Activated CD8-positive, alpha-beta memory T cell treated with anti-CD3 and anti-CD28 coated beads, Interleukin-2, amount 10 ng/mL, durations not matched to agents 7 days and 5 days (primary cell): ENCODE data around the gene PAOX. TPM values are rescaled to one million over a fixed set of nuclear protein-coding genes. Genes with fewer than 3 reads are reported as not detected.
"Not testable (repeated sequence)": the region's sequence is repeated elsewhere in the genome, so short reads cannot be mapped to it uniquely, and the experiment has no call there.

Experiments
- ATAC-seq: fragments of 150-1000 bp; cut with Tn5 transposase; one replicate; pipeline ENCODE4 v1.10.0; 2021; ENCODE audit warnings: moderate library complexity
- CTCF ChIA-PET: fragments of 350-600 bp; sonication (Branson Sonifier 250); formaldehyde crosslinking; loops from one replicate; lab custom pipeline; 2021; ENCODE audit warnings: antibody characterized with exemption; lab: Charles Lee
- DNase-seq: peaks from one replicate; pipeline ENCODE4 v3.0.0-alpha.2; 2020
- H3K27ac Mint-ChIP-seq: one replicate; pipeline ENCODE4 v1.8.0; 2021; ENCODE audit warnings: mild to moderate bottlenecking, mixed read lengths
- H3K27me3 Mint-ChIP-seq: one replicate; pipeline ENCODE4 v1.8.0; 2021; ENCODE audit warnings: mixed read lengths
- H3K36me3 Mint-ChIP-seq: one replicate; pipeline ENCODE4 v1.8.0; 2021; ENCODE audit warnings: mild to moderate bottlenecking, mixed read lengths
- H3K4me1 Mint-ChIP-seq: one replicate; pipeline ENCODE4 v1.8.0; 2021; ENCODE audit warnings: mixed read lengths
- H3K4me3 Mint-ChIP-seq: one replicate; pipeline ENCODE4 v1.8.0; 2021; ENCODE audit warnings: mild to moderate bottlenecking, moderate library complexity, mixed read lengths
- H3K9me3 Mint-ChIP-seq: one replicate; pipeline ENCODE4 v1.8.0; 2022; ENCODE audit warnings: low read depth, mixed read lengths
- total RNA-seq, 2 experiments: library from RNA; stranded (reverse); gene quantifications; one replicate each; pipeline ENCODE4 v1.2.3, GENCODE V29; 2021

Gene PAOX
- total RNA-seq, 2 experiments from 2014 or later: 5.6 to 6.0 TPM

GRCh38 chr10:133361773-133362441, 17.2 kb upstream of the PAOX start:
- Mint-ChIP-seq H3K4me1 (peaks cover 10% of the 10 kb centered on the region), H3K27ac (peak overlapping the region; percentile 16), H3K36me3 (peaks cover 2% of the 10 kb centered on the region), H3K4me3 (peak overlapping the region; percentile 13), H3K27me3 (no peaks in the 10 kb centered on the region), H3K9me3 (no peaks in the 10 kb centered on the region)
- no peak for ATAC-seq
- DNase-seq: no peak
- CTCF ChIA-PET: interaction anchor here (0.6 to 1.9 kb wide), 4 partner anchors 9 to 47 kb away, joined by 3 to 8 read pairs (median 4); partner anchors contain the start of gene PRAP1

GRCh38 chr10:133362846-133363245, 16.2 kb upstream of the PAOX start:
- Mint-ChIP-seq H3K9me3 (no peaks in the 10 kb centered on the region), H3K36me3 (peaks cover 2% of the 10 kb centered on the region)
- CTCF ChIA-PET: interaction anchor here (1.8 kb wide), 1 partner anchor 75 kb away, joined by 5 read pairs; no protein-coding TSS in a partner anchor

DNA sequence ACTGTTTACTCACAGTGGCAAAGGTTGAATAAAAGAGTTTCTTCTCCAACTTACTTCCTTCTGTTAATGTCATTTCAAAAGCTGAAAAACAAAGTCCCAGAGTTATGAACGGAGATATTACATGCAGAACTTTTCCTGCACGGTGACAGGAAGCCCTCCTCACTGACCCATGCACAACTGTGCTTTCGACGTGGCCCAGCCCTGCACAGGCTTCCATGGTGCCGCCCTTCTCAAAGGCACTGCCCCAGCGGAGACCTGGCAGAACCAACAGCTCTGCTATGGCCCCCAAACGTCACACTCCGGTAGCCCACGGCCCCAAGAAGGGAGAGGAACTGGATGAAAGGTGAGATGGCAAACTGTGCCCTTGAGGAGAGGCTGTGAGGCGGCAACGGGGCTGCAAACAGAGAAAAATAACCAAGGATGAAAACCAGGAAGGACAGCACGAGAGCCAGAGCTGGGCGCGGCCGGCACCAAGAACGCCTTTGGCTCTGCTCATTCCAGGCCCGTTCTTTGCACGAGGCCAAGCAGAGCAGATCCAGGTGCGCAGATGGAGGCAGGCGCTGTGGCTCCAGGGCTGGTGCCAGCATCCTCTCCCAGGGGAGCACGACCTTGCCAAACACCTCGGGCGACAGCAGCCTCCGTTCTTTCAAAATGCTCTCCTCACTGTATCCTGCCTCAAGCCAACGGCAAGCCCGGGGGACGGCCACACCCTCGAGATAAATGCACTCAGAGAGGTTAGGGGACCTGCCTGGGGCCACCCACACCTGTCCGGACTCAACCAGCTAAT, 14.2 kb upstream of the PAOX start:
- no peaks in the 10 kb centered on the region for H3K9me3 Mint-ChIP-seq
- H3K27ac Mint-ChIP-seq: no peak overlapping the region
- ATAC-seq: no peak
- no peak overlapping the region for H3K4me3 Mint-ChIP-seq
- no peaks in the 10 kb centered on the region for H3K27me3 Mint-ChIP-seq
- peaks cover 10% of the 10 kb centered on the region for H3K4me1 Mint-ChIP-seq
- DNase-seq: no peak
- peaks cover 2% of the 10 kb centered on the region for H3K36me3 Mint-ChIP-seq
- CTCF ChIA-PET: interaction anchor here (1.8 to 2.0 kb wide), 2 partner anchors 35 to 73 kb away, joined by 5 to 6 read pairs; no protein-coding TSS in a partner anchor

More at GRCh38 chr10:133362846-133363245, 16.2 kb upstream of the PAOX start:
- Mint-ChIP-seq H3K27ac (no peak overlapping the region), H3K4me3 (no peak overlapping the region), H3K4me1 (peaks cover 10% of the 10 kb centered on the region), H3K27me3 (no peaks in the 10 kb centered on the region)
- ATAC-seq: no peak
- DNase-seq: no peak

DNA sequence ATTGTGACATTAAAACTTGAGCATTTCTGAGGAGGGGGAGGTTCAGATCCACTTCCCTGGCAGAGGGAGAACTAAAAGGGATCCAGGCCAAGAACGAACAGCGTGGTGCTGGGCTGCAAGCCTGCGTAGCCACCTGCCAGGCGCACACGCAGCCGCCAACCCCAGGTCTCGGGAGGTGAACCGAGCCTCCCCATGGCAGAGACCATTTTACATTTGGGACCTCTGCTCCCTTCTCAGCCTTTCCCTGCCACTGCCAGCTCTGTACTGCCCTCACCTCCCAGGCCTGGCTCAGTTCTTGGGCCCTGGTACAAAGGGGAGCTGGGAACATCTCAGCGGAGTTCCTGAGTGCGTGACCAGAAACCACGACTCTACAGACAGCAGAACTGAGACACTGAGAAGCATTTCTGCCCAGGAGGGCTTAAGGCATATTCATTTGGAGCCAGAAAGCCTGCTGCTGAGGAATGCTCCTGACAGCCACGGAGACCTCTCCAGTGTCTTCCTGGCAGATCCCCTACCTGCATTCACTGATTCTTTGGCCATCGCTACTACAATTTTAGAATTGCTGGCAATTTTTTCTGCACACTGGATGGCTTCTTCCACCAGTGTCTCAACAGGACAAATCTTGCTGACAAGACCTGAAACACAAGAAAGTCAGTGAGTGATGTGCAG, 13.5 kb upstream of the PAOX start:
- Mint-ChIP-seq H3K4me3 (no peak overlapping the region), H3K4me1 (peaks cover 10% of the 10 kb centered on the region), H3K27me3 (no peaks in the 10 kb centered on the region), H3K9me3 (no peaks in the 10 kb centered on the region), H3K36me3 (peaks cover 2% of the 10 kb centered on the region), H3K27ac (no peak overlapping the region)
- ATAC-seq (no peak), DNase-seq (no peak)
- CTCF ChIA-PET: no interaction called here

- Mint-ChIP-seq H3K27ac (no peak overlapping the region), H3K9me3 (no peaks in the 10 kb centered on the region), H3K27me3 (no peaks in the 10 kb centered on the region), H3K36me3 (peaks cover 2% of the 10 kb centered on the region), H3K4me3 (no peak overlapping the region), H3K4me1 (peaks cover 10% of the 10 kb centered on the region)
- CTCF ChIA-PET: no interaction called here
- ATAC-seq (no peak), DNase-seq (no peak)
Observed at GRCh38 chr10:133366130-133366478, 13.0 kb upstream of the PAOX start.

DNA sequence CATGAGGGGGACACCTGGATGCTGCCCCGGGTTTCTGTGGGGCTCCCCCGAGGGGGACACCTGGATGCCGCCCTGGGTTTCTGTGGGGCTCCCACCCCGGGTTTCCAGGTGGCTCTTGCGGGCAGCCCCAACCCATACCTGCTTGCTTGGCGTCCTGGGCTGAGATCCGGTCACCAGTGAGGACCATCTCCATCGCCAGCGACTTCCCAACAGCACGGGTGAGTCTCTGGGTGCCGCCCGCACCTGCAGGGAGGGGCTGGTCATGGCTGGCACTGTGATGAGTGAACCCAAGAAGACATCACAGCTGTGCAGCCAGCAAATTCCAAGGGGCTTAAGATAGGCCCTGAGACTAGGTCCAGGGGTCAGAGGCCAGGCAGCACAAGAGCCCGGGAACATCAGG, 12.3 kb upstream of the PAOX start:
- no peaks in the 10 kb centered on the region for H3K27me3 Mint-ChIP-seq
- peaks cover 7% of the 10 kb centered on the region for H3K4me1 Mint-ChIP-seq
- ATAC-seq: no peak
- H3K36me3 Mint-ChIP-seq: peaks cover 2% of the 10 kb centered on the region
- CTCF ChIA-PET: no interaction called here
- H3K27ac Mint-ChIP-seq: no peak overlapping the region
- DNase-seq: no peak
- no peaks in the 10 kb centered on the region for H3K9me3 Mint-ChIP-seq
- H3K4me3 Mint-ChIP-seq: no peak overlapping the region

- H3K4me1 Mint-ChIP-seq, ATAC-seq, H3K27me3 Mint-ChIP-seq, CTCF ChIA-PET, H3K4me3 Mint-ChIP-seq, H3K27ac Mint-ChIP-seq, H3K9me3 Mint-ChIP-seq, DNase-seq, H3K36me3 Mint-ChIP-seq: not testable (repeated sequence)
Observed at GRCh38 chr10:133367461-133367860, 11.6 kb upstream of the PAOX start.

DNA sequence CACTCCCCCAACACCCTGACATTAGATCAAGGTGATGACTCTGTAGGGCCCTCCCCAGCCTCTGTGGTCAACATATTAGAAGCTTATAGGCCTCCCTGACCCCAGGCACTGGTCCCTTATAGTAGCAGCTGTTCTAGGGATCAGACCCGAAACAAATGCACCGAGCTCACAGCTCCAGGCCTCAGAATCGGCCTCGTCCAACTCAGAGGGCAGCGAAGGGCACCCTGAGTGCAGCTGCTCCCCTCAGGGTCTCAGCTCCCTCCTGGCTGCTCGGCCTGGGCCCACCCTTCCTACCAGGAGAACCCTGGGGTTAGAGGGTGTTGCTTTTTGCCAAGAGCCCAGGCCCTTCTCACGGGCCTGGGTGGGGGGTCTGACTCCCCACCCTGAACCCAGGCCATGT, 10.9 kb upstream of the PAOX start:
- ATAC-seq (no peak), DNase-seq (no peak)
- Mint-ChIP-seq H3K4me1 (peaks cover 5% of the 10 kb centered on the region), H3K27ac (no peak overlapping the region), H3K36me3 (no peaks in the 10 kb centered on the region), H3K9me3 (no peaks in the 10 kb centered on the region), H3K4me3 (no peak overlapping the region), H3K27me3 (no peaks in the 10 kb centered on the region)
- CTCF ChIA-PET: interaction anchor here (0.9 kb wide), 1 partner anchor 39 kb away, joined by 3 read pairs; no protein-coding TSS in a partner anchor

DNA sequence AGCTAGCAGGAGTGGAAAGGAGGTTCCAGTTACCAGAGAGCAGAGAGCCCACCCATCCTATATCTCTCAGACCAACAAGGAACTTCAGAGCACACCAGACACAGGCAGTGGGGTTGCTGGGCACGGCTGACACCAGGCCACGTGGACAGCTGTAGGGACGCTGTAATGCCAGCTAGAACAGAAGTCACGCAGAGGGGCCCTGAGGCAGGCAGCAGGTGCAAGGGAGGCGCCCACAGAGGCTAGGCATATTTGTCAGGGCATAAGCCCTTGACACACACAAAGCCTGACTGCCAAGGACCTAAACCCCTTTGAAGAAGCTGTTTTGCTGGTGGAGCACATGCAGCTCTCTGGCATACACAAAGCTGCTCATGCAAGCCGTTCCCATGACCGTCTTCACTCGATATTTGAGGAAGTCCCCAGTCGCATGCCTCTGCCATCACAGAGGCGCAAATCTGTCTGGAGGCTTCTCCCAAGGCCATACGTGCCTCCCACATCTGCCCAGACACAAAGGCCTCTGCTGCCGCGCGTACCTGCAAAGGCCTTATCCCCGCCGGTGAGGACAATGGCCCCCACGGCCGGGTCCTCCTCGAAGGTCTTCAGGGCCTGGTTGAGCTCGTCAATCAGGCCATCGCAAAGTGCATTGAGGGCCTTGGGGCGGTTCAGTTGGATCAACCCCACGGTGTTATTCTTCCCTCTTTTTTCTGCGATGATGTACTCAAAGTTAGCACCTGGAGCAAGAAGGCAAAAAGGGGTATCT, 8.9 kb upstream of the PAOX start:
- Mint-ChIP-seq H3K27ac (no peak overlapping the region), H3K4me3 (no peak overlapping the region), H3K9me3 (no peaks in the 10 kb centered on the region), H3K4me1 (peaks cover 12% of the 10 kb centered on the region), H3K27me3 (peaks cover 7% of the 10 kb centered on the region), H3K36me3 (no peaks in the 10 kb centered on the region)
- CTCF ChIA-PET: interaction anchor here (1.1 to 1.7 kb wide), 2 partner anchors 9 to 41 kb away, joined by 4 to 6 read pairs; no protein-coding TSS in a partner anchor
- DNase-seq (no peak), ATAC-seq (no peak)

DNA sequence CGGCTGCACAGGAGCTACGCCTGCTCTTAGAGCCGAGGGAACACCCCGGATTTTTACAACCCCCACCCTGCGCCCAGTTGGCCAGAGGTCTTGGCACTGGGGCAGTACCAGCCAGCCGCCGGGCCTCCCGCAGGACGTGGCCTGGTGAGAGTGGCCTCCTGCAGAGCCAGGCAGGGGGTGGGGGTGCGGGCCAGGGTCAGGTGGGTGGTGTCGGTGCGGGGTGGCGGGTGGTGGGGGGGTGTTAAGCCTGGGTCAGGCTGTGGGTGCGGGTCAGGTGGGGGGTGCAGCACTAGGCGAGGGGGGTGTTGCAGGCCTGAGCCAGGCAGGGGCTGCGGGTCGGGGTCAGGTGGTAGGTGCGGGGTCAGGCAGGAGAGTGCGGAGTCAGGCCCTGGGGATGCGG, 6.6 kb upstream of the PAOX start:
- H3K27ac Mint-ChIP-seq: no peak overlapping the region
- H3K27me3 Mint-ChIP-seq: peaks cover 17% of the 10 kb centered on the region
- CTCF ChIA-PET: interaction anchor here (1.3 kb wide), 1 partner anchor 43 kb away, joined by 5 read pairs; no protein-coding TSS in a partner anchor
- H3K9me3 Mint-ChIP-seq: no peaks in the 10 kb centered on the region
- DNase-seq (no peak), ATAC-seq (no peak)
- no peaks in the 10 kb centered on the region for H3K36me3 Mint-ChIP-seq
- peaks cover 12% of the 10 kb centered on the region for H3K4me1 Mint-ChIP-seq
- no peak overlapping the region for H3K4me3 Mint-ChIP-seq

DNA sequence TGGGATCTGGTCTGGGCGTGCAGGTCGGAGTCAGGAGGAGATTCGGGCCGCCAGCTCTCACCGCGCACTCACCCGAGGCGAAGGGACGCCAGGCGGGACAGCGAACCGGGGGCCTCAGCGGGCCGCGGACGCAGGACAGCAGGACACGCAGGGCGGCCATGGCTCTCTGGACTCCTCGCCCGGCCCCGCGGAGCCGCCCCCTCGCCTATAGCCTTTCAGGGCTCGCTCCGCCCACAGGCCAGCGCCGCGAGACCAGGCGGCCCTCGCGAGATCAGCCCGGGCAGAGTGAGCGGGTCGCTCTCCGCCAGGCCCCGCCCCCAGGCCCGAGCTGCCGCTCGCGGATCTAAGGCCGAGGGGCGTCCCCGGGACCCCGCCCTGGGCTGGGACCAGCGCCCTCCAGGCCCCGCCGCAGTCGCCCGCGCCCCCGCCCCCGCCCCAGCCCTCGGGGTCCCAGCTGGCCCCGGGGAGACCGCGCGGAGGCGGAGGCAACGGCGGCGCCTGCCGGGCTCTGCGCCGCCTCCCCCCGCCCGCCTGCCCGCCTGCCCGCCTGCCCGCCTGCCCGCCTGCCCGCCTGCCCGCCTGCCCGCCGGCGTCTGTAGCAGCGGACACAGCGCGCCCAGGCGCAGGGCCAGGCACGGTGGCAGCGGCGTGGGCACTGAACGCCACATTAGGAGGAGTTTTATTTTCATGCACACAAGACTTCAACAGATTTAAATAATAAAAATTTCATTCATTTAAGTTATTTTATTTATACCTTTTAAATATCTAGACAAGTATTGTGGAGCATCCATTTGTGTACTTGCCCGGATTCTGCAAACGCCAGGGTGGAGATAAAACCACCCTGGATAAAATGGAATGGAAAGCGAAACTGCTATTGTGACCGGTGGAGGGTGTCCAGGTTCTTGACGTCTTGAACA, 5.6 kb upstream of the PAOX start, which contains the start of gene ECHS1:
TSS of gene ECHS1 (minus strand) at position 181 of the 917 bp plus-strand sequence. CDS start at position 160, 21 bp downstream.
- Mint-ChIP-seq H3K9me3 (no peaks in the 10 kb centered on the region), H3K27me3 (peaks cover 17% of the 10 kb centered on the region), H3K4me3 (peak within 1 kb of the TSS; percentile 77), H3K36me3 (no peaks in the 10 kb centered on the region), H3K4me1 (peaks cover 15% of the 10 kb centered on the region), H3K27ac (peak within 1 kb of the TSS; percentile 43)
- CTCF ChIA-PET: interaction anchor here (1.0 to 1.3 kb wide), 2 partner anchors 44 to 65 kb away, joined by 3 to 5 read pairs; no protein-coding TSS in a partner anchor
- ATAC-seq (peak; percentile 99), DNase-seq (peak; percentile 96)
